HepG2 (cell line): ENCODE measurements around the gene TGFBRAP1. TPM values are rescaled to one million over a fixed set of nuclear protein-coding genes. Genes with fewer than 3 reads are reported as not detected.

Experiments
- ESRRA ChIP-seq: sonication (generic); formaldehyde crosslinking; IDR thresholded peaks from 2 replicates; pipeline ENCODE4 v1.5.1; 2020; ENCODE audit warnings: mild to moderate bottlenecking, low read depth, missing genetic modification reagents
- GTF2F1 ChIP-seq: fragments of 150-350 bp; IDR thresholded peaks from 2 replicates; pipeline ENCODE4 v1.6.1; 2014; ENCODE audit warnings: low read length
- HINFP ChIP-seq: sonication (generic); formaldehyde crosslinking; IDR thresholded peaks from 2 replicates; pipeline ENCODE4 v1.4.0; 2020; ENCODE audit warnings: low read depth, mild to moderate bottlenecking, missing genetic modification reagents
- MAFK ChIP-seq, 2 experiments: IDR thresholded peaks in 1 of 2; conservative IDR thresholded peaks in 1 of 2; 2 replicates each; pipeline ENCODE4 v1.6.1; 2011; ENCODE audit warnings: improper control_type of control experiment in 2 of 2, low read length in 2 of 2
- NCOA1 ChIP-seq: sonication (generic); formaldehyde crosslinking; IDR thresholded peaks from 2 replicates; pipeline ENCODE4 v1.9.0; 2021; ENCODE audit warnings: missing genetic modification reagents
- PRPF4 ChIP-seq: fragments of 200-400 bp; formaldehyde crosslinking; IDR thresholded peaks from 2 replicates; pipeline ENCODE4 v1.6.1; 2016; ENCODE audit warnings: low read length, low read depth; ENCODE audit not compliant: poor library complexity, severe bottlenecking
- TFE3 ChIP-seq: IDR thresholded peaks from 2 replicates; pipeline ENCODE4 v1.6.1; 2016
- ZKSCAN8 ChIP-seq: IDR thresholded peaks from 2 replicates; pipeline ENCODE4 v1.6.1; 2016; ENCODE audit warnings: borderline replicate concordance, missing genetic modification reagents, missing compliant biosample characterization
- ZNF224 ChIP-seq: sonication (generic); formaldehyde crosslinking; IDR thresholded peaks from 2 replicates; pipeline ENCODE4 v1.5.0; 2020; ENCODE audit warnings: mild to moderate bottlenecking, missing genetic modification reagents
- ZNF3 ChIP-seq: IDR thresholded peaks from 2 replicates; pipeline ENCODE4 v1.7.0; 2017; ENCODE audit warnings: inconsistent platforms
- ZNF550 ChIP-seq: sonication (generic); formaldehyde crosslinking; IDR thresholded peaks from 2 replicates; pipeline ENCODE4 v1.4.0; 2020; ENCODE audit warnings: mild to moderate bottlenecking, missing genetic modification reagents, borderline replicate concordance
- ZNF597 ChIP-seq: sonication (generic); formaldehyde crosslinking; IDR thresholded peaks from 2 replicates; pipeline ENCODE4 v1.5.0; 2020; ENCODE audit warnings: missing genetic modification reagents
- ZNF660 ChIP-seq: sonication (generic); formaldehyde crosslinking; IDR thresholded peaks from 2 replicates; pipeline ENCODE4 v1.5.1; 2020; ENCODE audit warnings: mild to moderate bottlenecking, low read depth, missing genetic modification reagents, borderline replicate concordance
- ZNF790 ChIP-seq: sonication (generic); formaldehyde crosslinking; IDR thresholded peaks from 2 replicates; pipeline ENCODE4 v1.8.0; 2022; ENCODE audit warnings: missing genetic modification reagents, mild to moderate bottlenecking, borderline replicate concordance
- ZNF816 ChIP-seq: sonication (generic); formaldehyde crosslinking; IDR thresholded peaks from 2 replicates; pipeline ENCODE4 v1.8.0; 2022; ENCODE audit warnings: missing genetic modification reagents, mild to moderate bottlenecking, borderline replicate concordance
- ZSCAN29 ChIP-seq: sonication (generic); formaldehyde crosslinking; conservative IDR thresholded peaks from 2 replicates; pipeline ENCODE4 v1.4.0; 2020; ENCODE audit warnings: mild to moderate bottlenecking, missing genetic modification reagents
- polyA plus RNA-seq, 8 experiments: library from polyadenylated mRNA; depleted of rRNA in 3 of 8; stranded (reverse) in 7 of 8; unstranded in 1 of 8; fragments of >200 nt; fragmentation: Illumina TruSeq in 4 of 8; extraction: Trizol in 4 of 8; gene quantifications; 2 replicates each; pipeline versions ENCODE4 v1.2.1 to v1.2.3, GENCODE V29; 2011 to 2016; ENCODE audit warnings: low read depth in 4 of 8, missing spikeins in 1 of 8, mixed read lengths in 1 of 8; ENCODE audit not compliant: insufficient read depth in 1 of 8
- total RNA-seq, 5 experiments: library from RNA; depleted of rRNA; stranded (reverse); fragments of >200 nt; fragmentation: Illumina TruSeq; extraction: Trizol; gene quantifications; 2 replicates each; pipeline ENCODE4 v1.2.3, GENCODE V29; 2016; ENCODE audit warnings: low read depth in 1 of 5
- TF ChIP-seq, protein P1 (sequence below): sonication (generic); formaldehyde crosslinking; IDR thresholded peaks from 2 replicates; pipeline ENCODE4 v1.8.0; 2022; ENCODE audit warnings: missing genetic modification reagents, low read depth, mild to moderate bottlenecking, borderline replicate concordance
- TF ChIP-seq, protein P2 (sequence below): sonication (generic); formaldehyde crosslinking; IDR thresholded peaks from 2 replicates; pipeline ENCODE4 v1.5.1; 2020; ENCODE audit warnings: mild to moderate bottlenecking, missing genetic modification reagents, moderate library complexity
- TF ChIP-seq, protein P3 (sequence below): fragments of 450-650 bp; IDR thresholded peaks from 2 replicates; pipeline ENCODE4 v1.6.1; 2017; ENCODE audit warnings: mild to moderate bottlenecking

The TGFBRAP1 gene
- total and polyA plus RNA-seq, 2 of the 13 experiments (the other 11 are each of a cell fraction or from before 2014, with no cell fraction given), result 12.7 to 22.9 TPM

- TF ChIP-seq ZNF816, result peak; percentile 40; the same call in 1 of the 2 replicates
- peak; percentile 80 for TF ChIP-seq TFE3 (CRISPR knock-in tag)
- no peak; the same call in 1 of the 2 replicates for TF ChIP-seq ZNF660
- peak; percentile 55; the same call in 1 of the 2 replicates for TF ChIP-seq ZNF224 (CRISPR knock-in tag)
- TF ChIP-seq MAFK (conservative IDR thresholded peaks at IDR 0.05 in 1 of 2, IDR thresholded peaks at IDR 0.05 in 1 of 2; ENCODE audit: low read length in 2 of 2), result no peak
- TF ChIP-seq ESRRA (CRISPR knock-in tag), result peak; percentile 37; the same call in 1 of the 2 replicates
- TF ChIP-seq PRPF4, result no peak
- TF ChIP-seq ZSCAN29 (CRISPR knock-in tag), result peak; percentile 88; the same call in 1 of the 2 replicates
- no peak for TF ChIP-seq GTF2F1
- peak; percentile 93 for TF ChIP-seq HINFP (CRISPR knock-in tag)
- TF ChIP-seq, protein P1, sequence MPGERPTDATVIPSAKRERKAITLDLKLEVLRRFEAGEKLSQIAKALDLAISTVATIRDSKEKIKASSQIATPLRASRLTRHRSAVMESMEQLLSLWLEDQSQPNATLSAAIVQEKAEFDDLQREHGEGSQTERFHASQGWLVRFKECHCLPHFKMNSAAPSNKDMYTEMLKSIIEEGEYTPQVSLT (CRISPR knock-in tag), result peak; percentile 74; the same call in 1 of the 2 replicates
- TF ChIP-seq NCOA1, result no peak
- no peak; the same call in 1 of the 2 replicates for TF ChIP-seq ZNF790 (CRISPR knock-in tag)
- TF ChIP-seq, protein P2, sequence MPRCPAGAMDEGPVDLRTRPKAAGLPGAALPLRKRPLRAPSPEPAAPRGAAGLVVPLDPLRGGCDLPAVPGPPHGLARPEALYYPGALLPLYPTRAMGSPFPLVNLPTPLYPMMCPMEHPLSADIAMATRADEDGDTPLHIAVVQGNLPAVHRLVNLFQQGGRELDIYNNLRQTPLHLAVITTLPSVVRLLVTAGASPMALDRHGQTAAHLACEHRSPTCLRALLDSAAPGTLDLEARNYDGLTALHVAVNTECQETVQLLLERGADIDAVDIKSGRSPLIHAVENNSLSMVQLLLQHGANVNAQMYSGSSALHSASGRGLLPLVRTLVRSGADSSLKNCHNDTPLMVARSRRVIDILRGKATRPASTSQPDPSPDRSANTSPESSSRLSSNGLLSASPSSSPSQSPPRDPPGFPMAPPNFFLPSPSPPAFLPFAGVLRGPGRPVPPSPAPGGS (CRISPR knock-in tag), result peak; percentile 73; the same call in 1 of the 2 replicates
- peak; percentile 26; the same call in 1 of the 2 replicates for TF ChIP-seq ZNF3 (CRISPR knock-in tag)
- TF ChIP-seq ZKSCAN8 (CRISPR knock-in tag), result peak; percentile 67
- TF ChIP-seq, protein P3, sequence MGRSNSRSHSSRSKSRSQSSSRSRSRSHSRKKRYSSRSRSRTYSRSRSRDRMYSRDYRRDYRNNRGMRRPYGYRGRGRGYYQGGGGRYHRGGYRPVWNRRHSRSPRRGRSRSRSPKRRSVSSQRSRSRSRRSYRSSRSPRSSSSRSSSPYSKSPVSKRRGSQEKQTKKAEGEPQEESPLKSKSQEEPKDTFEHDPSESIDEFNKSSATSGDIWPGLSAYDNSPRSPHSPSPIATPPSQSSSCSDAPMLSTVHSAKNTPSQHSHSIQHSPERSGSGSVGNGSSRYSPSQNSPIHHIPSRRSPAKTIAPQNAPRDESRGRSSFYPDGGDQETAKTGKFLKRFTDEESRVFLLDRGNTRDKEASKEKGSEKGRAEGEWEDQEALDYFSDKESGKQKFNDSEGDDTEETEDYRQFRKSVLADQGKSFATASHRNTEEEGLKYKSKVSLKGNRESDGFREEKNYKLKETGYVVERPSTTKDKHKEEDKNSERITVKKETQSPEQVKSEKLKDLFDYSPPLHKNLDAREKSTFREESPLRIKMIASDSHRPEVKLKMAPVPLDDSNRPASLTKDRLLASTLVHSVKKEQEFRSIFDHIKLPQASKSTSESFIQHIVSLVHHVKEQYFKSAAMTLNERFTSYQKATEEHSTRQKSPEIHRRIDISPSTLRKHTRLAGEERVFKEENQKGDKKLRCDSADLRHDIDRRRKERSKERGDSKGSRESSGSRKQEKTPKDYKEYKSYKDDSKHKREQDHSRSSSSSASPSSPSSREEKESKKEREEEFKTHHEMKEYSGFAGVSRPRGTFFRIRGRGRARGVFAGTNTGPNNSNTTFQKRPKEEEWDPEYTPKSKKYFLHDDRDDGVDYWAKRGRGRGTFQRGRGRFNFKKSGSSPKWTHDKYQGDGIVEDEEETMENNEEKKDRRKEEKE, result no peak
- TF ChIP-seq ZNF597 (CRISPR knock-in tag), result no peak
- no peak for TF ChIP-seq ZNF550 (CRISPR knock-in tag)
Measured at GRCh38 chr2:105328281-105329196, 996 bp downstream of the TGFBRAP1 start (continued).
